Measurements from ENCODE around the gene LGMN.
"Not testable (repeated sequence)": the region's sequence is repeated elsewhere in the genome, so short reads cannot be mapped to it uniquely, and the experiment has no call there.

LGMN gene

GRCh38 chr14:92716131-92716530 lies 32.3 kb downstream of the LGMN start:
- Histone ChIP-seq H3K36me3 (ENCODE audit: insufficient read depth, low read length) (no peaks in the 10 kb centered on the region), H3K4me3 (ENCODE audit: low read length, poor library complexity, severe bottlenecking) (no peak overlapping the region), H3F3A (ENCODE audit: low read depth) (no peaks in the 10 kb centered on the region), H3K9ac (ENCODE audit: low read depth, low read length, poor library complexity, severe bottlenecking) (no peak overlapping the region), H4K20me1 (ENCODE audit: insufficient read depth, low read length, poor library complexity, severe bottlenecking) (no peaks in the 10 kb centered on the region), H2AFZ (ENCODE audit: low read length) (no peak overlapping the region), H3K9me2 (replicated peaks; ENCODE audit: low read depth, low read length) (no peaks in the 10 kb centered on the region), H3K79me2 (ENCODE audit: insufficient read depth, low read length) (no peaks in the 10 kb centered on the region), H3K27me3 (ENCODE audit: insufficient read depth, low read length, poor library complexity, severe bottlenecking) (no peaks in the 10 kb centered on the region), H3K9me3 (ENCODE audit: insufficient read depth, low read depth, low read length) (no peaks in the 10 kb centered on the region), H3K4me2 (ENCODE audit: low read depth, low read length, poor library complexity, severe bottlenecking) (no peak overlapping the region), H3K4me1 (ENCODE audit: insufficient read depth, low read length, poor library complexity, severe bottlenecking) (peaks cover 19% of the 10 kb centered on the region)
- TF ChIP-seq CTCF (conservative IDR thresholded peaks at IDR 0.05; ENCODE audit: low read length), result no peak
- no peak for TF ChIP-seq EZH2phosphoT487 (IDR thresholded peaks at IDR 0.05; ENCODE audit: borderline replicate concordance)

GRCh38 chr14:92714739-92715307 lies 33.6 kb downstream of the LGMN start:
- not testable (repeated sequence) for H4K20me1 ChIP-seq (ENCODE audit: insufficient read depth, low read length, poor library complexity, severe bottlenecking); H3F3A ChIP-seq (ENCODE audit: low read depth); H3K36me3 ChIP-seq (ENCODE audit: insufficient read depth, low read length); H3K9ac ChIP-seq (ENCODE audit: low read depth, low read length, poor library complexity, severe bottlenecking); H2AFZ ChIP-seq (ENCODE audit: low read length); H3K9me3 ChIP-seq (ENCODE audit: insufficient read depth, low read depth, low read length); H3K79me2 ChIP-seq (ENCODE audit: insufficient read depth, low read length); H3K9me2 ChIP-seq (replicated peaks; ENCODE audit: low read depth, low read length); H3K4me2 ChIP-seq (ENCODE audit: low read depth, low read length, poor library complexity, severe bottlenecking); H3K4me3 ChIP-seq (ENCODE audit: low read length, poor library complexity, severe bottlenecking); H3K27me3 ChIP-seq (ENCODE audit: insufficient read depth, low read length, poor library complexity, severe bottlenecking)
- H3K4me1 ChIP-seq (ENCODE audit: insufficient read depth, low read length, poor library complexity, severe bottlenecking), result peaks cover 17% of the 10 kb centered on the region
- peak; percentile 83 for TF ChIP-seq CTCF (conservative IDR thresholded peaks at IDR 0.05; ENCODE audit: low read length)

GRCh38 chr14:92712654-92713051 lies 35.8 kb downstream of the LGMN start:
- Histone ChIP-seq H3K9me2 (replicated peaks; ENCODE audit: low read depth, low read length) (no peaks in the 10 kb centered on the region), H4K20me1 (ENCODE audit: insufficient read depth, low read length, poor library complexity, severe bottlenecking) (no peaks in the 10 kb centered on the region), H3K27me3 (ENCODE audit: insufficient read depth, low read length, poor library complexity, severe bottlenecking) (no peaks in the 10 kb centered on the region), H3K4me3 (ENCODE audit: low read length, poor library complexity, severe bottlenecking) (no peak overlapping the region), H3F3A (ENCODE audit: low read depth) (no peaks in the 10 kb centered on the region), H3K79me2 (ENCODE audit: insufficient read depth, low read length) (no peaks in the 10 kb centered on the region), H3K36me3 (ENCODE audit: insufficient read depth, low read length) (no peaks in the 10 kb centered on the region), H3K9ac (ENCODE audit: low read depth, low read length, poor library complexity, severe bottlenecking) (no peak overlapping the region), H3K9me3 (ENCODE audit: insufficient read depth, low read depth, low read length) (no peaks in the 10 kb centered on the region), H3K4me1 (ENCODE audit: insufficient read depth, low read length, poor library complexity, severe bottlenecking) (peaks cover 8% of the 10 kb centered on the region), H3K4me2 (ENCODE audit: low read depth, low read length, poor library complexity, severe bottlenecking) (no peak overlapping the region), H2AFZ (ENCODE audit: low read length) (no peak overlapping the region)
- no peak for TF ChIP-seq CTCF (conservative IDR thresholded peaks at IDR 0.05; ENCODE audit: low read length)
- no peak for TF ChIP-seq EZH2phosphoT487 (IDR thresholded peaks at IDR 0.05; ENCODE audit: borderline replicate concordance)
